Activated T-cell treated with anti-CD3 and anti-CD28 coated beads for 1 hour (primary cell): ENCODE results near the gene CUBN.

Experiments used
- DNase-seq: peaks from one replicate; pipeline ENCODE4 v3.0.0-alpha.2; 2020; ENCODE audit warnings: low read depth

The CUBN gene

GRCh38 chr10:17010363-17011145, 119.1 kb downstream of the CUBN start:
- no peak for DNase-seq

- DNase-seq = no peak
Measured at GRCh38 chr10:17009212-17009700, 120.4 kb downstream of the CUBN start.

GRCh38 chr10:17007418-17007770, 122.2 kb downstream of the CUBN start:
- DNase-seq = no peak

- DNase-seq = no peak
Measured at GRCh38 chr10:17006631-17007417, 122.8 kb downstream of the CUBN start.

- DNase-seq = no peak
Measured at GRCh38 chr10:17005621-17006566, 123.7 kb downstream of the CUBN start.

- no peak for DNase-seq
Measured at GRCh38 chr10:17004801-17005380, 124.7 kb downstream of the CUBN start.

- DNase-seq = no peak
Measured at GRCh38 chr10:17003651-17004286, 125.8 kb downstream of the CUBN start.

- DNase-seq = peak; percentile 35
Measured at GRCh38 chr10:17003151-17003550, 126.5 kb downstream of the CUBN start.

GRCh38 chr10:17001961-17002749, 127.5 kb downstream of the CUBN start:
- DNase-seq = no peak

GRCh38 chr10:17001297-17001744, 128.3 kb downstream of the CUBN start:
- DNase-seq = no peak

GRCh38 chr10:16999665-17000451, 129.8 kb downstream of the CUBN start:
- no peak for DNase-seq

- no peak for DNase-seq
Measured at GRCh38 chr10:16996530-16996964, 133.1 kb downstream of the CUBN start.

- DNase-seq = no peak
Measured at GRCh38 chr10:16995867-16996529, 133.6 kb downstream of the CUBN start.

- no peak for DNase-seq
Measured at GRCh38 chr10:16993186-16993585, 136.4 kb downstream of the CUBN start.

GRCh38 chr10:16992611-16993119, 136.9 kb downstream of the CUBN start:
- DNase-seq = no peak

GRCh38 chr10:16991011-16991410, 138.6 kb downstream of the CUBN start:
- DNase-seq = no peak

- no peak for DNase-seq
Measured at GRCh38 chr10:16989826-16990293, 139.8 kb downstream of the CUBN start.

- no peak for DNase-seq
Measured at GRCh38 chr10:16988900-16989299, 140.7 kb downstream of the CUBN start.
